ENCODE results near the gene ARMC9. TPM values are rescaled to one million over a fixed set of nuclear protein-coding genes. Genes with fewer than 3 reads are reported as not detected.

The ARMC9 gene
- total and polyA plus RNA-seq, 2 donors (not counting 3 experiments of a cell fraction or from before 2014, with no cell fraction given): 16.4 to 24.2 TPM

DNA sequence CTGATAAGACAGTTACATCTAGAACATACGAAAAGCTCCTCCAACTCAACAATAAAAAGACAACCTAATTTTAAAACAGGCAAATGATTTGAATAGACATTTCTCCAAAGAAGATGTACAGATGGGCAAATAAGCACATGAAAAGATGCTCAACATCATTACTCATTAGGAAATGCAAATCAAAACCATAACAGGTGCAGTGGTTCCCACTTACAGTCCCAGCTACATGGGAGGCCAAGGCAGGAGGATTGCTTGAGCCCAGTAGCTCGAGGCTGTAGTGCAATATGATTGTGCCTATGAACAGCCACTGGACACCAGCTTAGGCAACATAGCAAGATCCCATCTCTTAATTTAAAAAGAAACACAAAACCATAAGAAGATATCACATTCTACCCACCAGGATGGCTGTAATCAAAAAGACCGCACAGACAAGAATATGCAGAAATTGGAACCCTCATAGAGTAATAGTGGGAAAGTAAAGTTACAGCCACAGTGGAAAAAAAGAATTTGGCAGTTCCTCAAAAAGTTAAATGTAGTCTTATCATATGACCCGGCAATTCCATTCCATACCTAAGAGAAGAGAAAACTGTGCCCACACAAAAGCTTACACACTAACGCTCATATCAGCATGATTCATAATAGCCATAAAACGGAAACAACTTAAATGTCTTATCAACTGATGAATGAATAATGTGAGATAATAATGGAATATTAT lies 30.5 kb upstream of the ARMC9 start:
- Histone ChIP-seq H3K4me2 (ENCODE audit: insufficient read depth, low read length) (peak overlapping the region; percentile 45), H3K9me3 (replicated peaks; ENCODE audit: control insufficient read depth, insufficient read depth, low read length) (no peaks in the 10 kb centered on the region), H4K20me1 (replicated peaks; ENCODE audit: control insufficient read depth, extremely low read depth, insufficient read depth, low read length) (no peaks in the 10 kb centered on the region), H3K9ac (replicated peaks; ENCODE audit: extremely low read depth, insufficient read depth, low read length) (no peak overlapping the region), H3K4me1 (ENCODE audit: control insufficient read depth, extremely low read depth, insufficient read depth, low read length) (peaks cover 35% of the 10 kb centered on the region), H3K79me2 (ENCODE audit: control insufficient read depth, insufficient read depth, low read length) (no peaks in the 10 kb centered on the region), H3K4me3 (replicated peaks in 1 of 3; ENCODE audit: insufficient read depth in 1 of 3, low read depth in 1 of 3, low read length in 3 of 3) (no peak overlapping the region), H3K9me1 (replicated peaks; ENCODE audit: control insufficient read depth, extremely low read depth, insufficient read depth, low read length) (no peaks in the 10 kb centered on the region), H3K27me3 (ENCODE audit: control insufficient read depth in 2 of 2, insufficient read depth in 2 of 2, low read length in 2 of 2) (no peaks in the 10 kb centered on the region), H2AFZ (ENCODE audit: low read depth, low read length) (no peak overlapping the region), H3K27ac (ENCODE audit: insufficient read depth, low read depth, low read length) (peak overlapping the region; percentile 30), H3K36me3 (ENCODE audit: control insufficient read depth in 2 of 2, extremely low read depth in 1 of 2, insufficient read depth in 2 of 2, low read length in 2 of 2) (peaks cover 5 to 25% of the 10 kb centered on the region in 2 experiments)
- CTCF ChIA-PET: interaction anchor here (1.0 to 2.5 kb wide), 6 partner anchors 11 to 64 kb away, joined by 5 to 7 read pairs (median 6); no protein-coding TSS in a partner anchor
- POLR2A ChIA-PET: interaction anchor here (1.0 kb wide), 1 partner anchor 297 kb away, joined by 4 read pairs; the partner anchor contains the start of gene NCL
- TSS peak; percentile 80 for BruUV-seq (replicated peaks)
- FAIRE-seq: peak; percentile 70
- dilution Hi-C loops (cut with MboI; ENCODE audit: extremely low pct_ligation_motif_present, low sequenced_read_pairs): no loop called here
- intact Hi-C loops (cut with micrococcal nuclease): loop anchor here (2.0 kb wide), 2 partner anchors 15 to 57 kb away; no protein-coding TSS in a partner anchor
- peak; percentile 84 for DNase-seq (ENCODE audit: low read depth, low spot score)
- TF ChIP-seq, protein P1, sequence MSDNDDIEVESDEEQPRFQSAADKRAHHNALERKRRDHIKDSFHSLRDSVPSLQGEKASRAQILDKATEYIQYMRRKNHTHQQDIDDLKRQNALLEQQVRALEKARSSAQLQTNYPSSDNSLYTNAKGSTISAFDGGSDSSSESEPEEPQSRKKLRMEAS (IDR thresholded peaks at IDR 0.05; ENCODE audit: insufficient read depth, insufficient read length): no peak
- TF ChIP-seq FOS (IDR thresholded peaks at IDR 0.05; ENCODE audit: borderline replicate concordance, insufficient read depth, low read length) (peak; percentile 76), GATA2 (IDR thresholded peaks at IDR 0.05; ENCODE audit: insufficient read depth, insufficient read length, low read depth, low read length) (peak; percentile 81), EZH2 (IDR thresholded peaks at IDR 0.05; ENCODE audit: borderline replicate concordance, low read depth, low read length, severe bottlenecking) (no peak), JUN (IDR thresholded peaks at IDR 0.05; ENCODE audit: borderline replicate concordance, insufficient read depth, insufficient read length, low read depth) (peak; percentile 71), POLR2A (IDR thresholded peaks at IDR 0.05; ENCODE audit: low read depth, low read length) (peak; percentile 37), POLR2AphosphoS5 (IDR thresholded peaks at IDR 0.05; ENCODE audit: insufficient read depth, low read depth, low read length) (peak; percentile 28), MYC (IDR thresholded peaks at IDR 0.05; ENCODE audit: low read depth, low read length) (no peak)
- TF ChIP-seq, protein P2, sequence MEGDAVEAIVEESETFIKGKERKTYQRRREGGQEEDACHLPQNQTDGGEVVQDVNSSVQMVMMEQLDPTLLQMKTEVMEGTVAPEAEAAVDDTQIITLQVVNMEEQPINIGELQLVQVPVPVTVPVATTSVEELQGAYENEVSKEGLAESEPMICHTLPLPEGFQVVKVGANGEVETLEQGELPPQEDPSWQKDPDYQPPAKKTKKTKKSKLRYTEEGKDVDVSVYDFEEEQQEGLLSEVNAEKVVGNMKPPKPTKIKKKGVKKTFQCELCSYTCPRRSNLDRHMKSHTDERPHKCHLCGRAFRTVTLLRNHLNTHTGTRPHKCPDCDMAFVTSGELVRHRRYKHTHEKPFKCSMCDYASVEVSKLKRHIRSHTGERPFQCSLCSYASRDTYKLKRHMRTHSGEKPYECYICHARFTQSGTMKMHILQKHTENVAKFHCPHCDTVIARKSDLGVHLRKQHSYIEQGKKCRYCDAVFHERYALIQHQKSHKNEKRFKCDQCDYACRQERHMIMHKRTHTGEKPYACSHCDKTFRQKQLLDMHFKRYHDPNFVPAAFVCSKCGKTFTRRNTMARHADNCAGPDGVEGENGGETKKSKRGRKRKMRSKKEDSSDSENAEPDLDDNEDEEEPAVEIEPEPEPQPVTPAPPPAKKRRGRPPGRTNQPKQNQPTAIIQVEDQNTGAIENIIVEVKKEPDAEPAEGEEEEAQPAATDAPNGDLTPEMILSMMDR (IDR thresholded peaks at IDR 0.05; ENCODE audit: extremely low read depth in 1 of 2, insufficient read depth in 1 of 2, low read depth in 1 of 2, low read length in 2 of 2): no peak

All from endothelial cell of umbilical vein (primary cell).